Measurements from ENCODE around the gene AVP.
A peak's percentile ranks its signal among the peaks of the same experiment; 100 is the strongest.

Gene AVP

GRCh38 chr20:3072530-3073250 is 11.8 kb downstream of the AVP start:
- TF ChIP-seq CTCF (IDR thresholded peaks at IDR 0.05; ENCODE audit: extremely low read depth, insufficient read depth, missing control alignments), result no peak
- in situ Hi-C loops (cut with MboI; ENCODE audit: low pct_unique_long_range_greater_than_20kb, low sequenced_read_pairs, unreplicated experiment), result no loop called here
- peak; percentile 2 for DNase-seq (ENCODE audit: low spot score)

- in situ Hi-C loops (cut with MboI; ENCODE audit: low pct_unique_long_range_greater_than_20kb, low sequenced_read_pairs, unreplicated experiment), result no loop called here
- peak; percentile 17 for DNase-seq (ENCODE audit: low spot score)
- TF ChIP-seq CTCF (IDR thresholded peaks at IDR 0.05; ENCODE audit: extremely low read depth, insufficient read depth, missing control alignments), result no peak
Observed at GRCh38 chr20:3071610-3072529, 12.7 kb downstream of the AVP start, which contains the start of gene OXT. Gene OXT, plus strand, starts transcription at chr20:3071620. Its CDS starts 36 bp downstream, at chr20:3071656.

GRCh38 chr20:3071266-3071609 is 13.3 kb downstream of the AVP start:
- in situ Hi-C loops (cut with MboI; ENCODE audit: low pct_unique_long_range_greater_than_20kb, low sequenced_read_pairs, unreplicated experiment), result no loop called here
- no peak for DNase-seq (ENCODE audit: low spot score)
- no peak for TF ChIP-seq CTCF (IDR thresholded peaks at IDR 0.05; ENCODE audit: extremely low read depth, insufficient read depth, missing control alignments)

- no peak for DNase-seq (ENCODE audit: low spot score)
- in situ Hi-C loops (cut with MboI; ENCODE audit: low pct_unique_long_range_greater_than_20kb, low sequenced_read_pairs, unreplicated experiment), result no loop called here
- no peak for TF ChIP-seq CTCF (IDR thresholded peaks at IDR 0.05; ENCODE audit: extremely low read depth, insufficient read depth, missing control alignments)
Observed at GRCh38 chr20:3070725-3071124, 13.8 kb downstream of the AVP start.

GRCh38 chr20:3068986-3069900 is 15.3 kb downstream of the AVP start:
- peak; percentile 40 for TF ChIP-seq CTCF (IDR thresholded peaks at IDR 0.05; ENCODE audit: extremely low read depth, insufficient read depth, missing control alignments)
- in situ Hi-C loops (cut with MboI; ENCODE audit: low pct_unique_long_range_greater_than_20kb, low sequenced_read_pairs, unreplicated experiment), result no loop called here
- peak; percentile 6 for DNase-seq (ENCODE audit: low spot score)

- in situ Hi-C loops (cut with MboI; ENCODE audit: low pct_unique_long_range_greater_than_20kb, low sequenced_read_pairs, unreplicated experiment), result no loop called here
- peak; percentile 14 for DNase-seq (ENCODE audit: low spot score)
- TF ChIP-seq CTCF (IDR thresholded peaks at IDR 0.05; ENCODE audit: extremely low read depth, insufficient read depth, missing control alignments), result no peak
Observed at GRCh38 chr20:3068075-3068474, 16.4 kb downstream of the AVP start.

Data from GM13977 (cell line).